GM12878 (cell line): Measurements from ENCODE around the gene USP5. TPM values are rescaled to one million over a fixed set of nuclear protein-coding genes. Genes with fewer than 3 reads are reported as not detected.
"Not testable (repeated sequence)": the region's sequence is repeated elsewhere in the genome, so short reads cannot be mapped to it uniquely, and the experiment has no call there.

Experiments
- ATAC-seq: fragments of 200-7000 bp; cut with Tn5 transposase; 3 replicates; pipeline ENCODE4 v1.9.1; 2020; ENCODE audit warnings: mild to moderate bottlenecking, moderate library complexity
- BruUV-seq: library from RNA; stranded (reverse); fragments of 400-500 nt; replicated peaks from 2 replicates; lab custom pipeline; 2021; lab: Mats Ljungman, UMichigan
- CTCF ChIA-PET: fragments of 300-600 bp; sonication (Branson Sonifier 250); formaldehyde crosslinking; extraction: SDS; loops from one replicate; lab custom pipeline; 2021; ENCODE audit warnings: inconsistent platforms; lab: Yijun Ruan, JAX
- POLR2A ChIA-PET: fragments of 350-600 bp; formaldehyde crosslinking; extraction: SDS; loops from one replicate; lab custom pipeline; 2021; ENCODE audit warnings: inconsistent platforms; lab: Charles Lee
- RAD21 ChIA-PET: fragments of 300-600 bp; sonication (Branson Sonifier 250); formaldehyde crosslinking; loops from one replicate; lab custom pipeline; 2023; ENCODE audit warnings: antibody characterized with exemption; ENCODE audit not compliant: unreplicated experiment; lab: Charles Lee
- SMC1A ChIA-PET: fragments of 300-600 bp; sonication (Branson Sonifier 250); formaldehyde crosslinking; loops from one replicate; lab custom pipeline; 2023; ENCODE audit not compliant: unreplicated experiment, uncharacterized antibody; lab: Charles Lee
- DNase-seq: peaks from one replicate; pipeline ENCODE4 v3.0.0-alpha.2; 2011; ENCODE audit warnings: low read depth, low spot score
- FAIRE-seq: peaks from 3 replicates; lab custom pipeline; 2011; peaks lifted over from hg19 to GRCh38; lab: Jason Lieb, UNC
- H2AFZ ChIP-seq: 2 replicates; pipeline ENCODE4 v1.6.0; 2011; ENCODE audit warnings: low read depth, low read length, control low read depth; ENCODE audit not compliant: control insufficient read depth
- H3K27ac ChIP-seq: 2 replicates; pipeline ENCODE4 v1.5.1; 2011; ENCODE audit warnings: control low read depth; ENCODE audit not compliant: control insufficient read depth, insufficient read depth
- H3K27me3 ChIP-seq, 2 experiments: replicated peaks in 1 of 2; 2 replicates each; pipeline versions ENCODE4 v1.6.0 to v1.6.1; 2011; ENCODE audit warnings: low read length in 1 of 2; ENCODE audit not compliant: control insufficient read depth in 2 of 2, insufficient read depth in 2 of 2
- H3K36me3 ChIP-seq, 2 experiments: 2 replicates each; pipeline ENCODE4 v1.5.1; 2011; ENCODE audit warnings: low read length in 1 of 2; ENCODE audit not compliant: control insufficient read depth in 2 of 2, insufficient read depth in 2 of 2
- H3K4me1 ChIP-seq: 2 replicates; pipeline ENCODE4 v1.6.1; 2011; ENCODE audit warnings: mild to moderate bottlenecking, low read length, moderate library complexity, mixed read lengths; ENCODE audit not compliant: control insufficient read depth, insufficient read depth
- H3K4me2 ChIP-seq: 2 replicates; pipeline ENCODE4 v1.6.0; 2011; ENCODE audit warnings: control low read depth; ENCODE audit not compliant: control insufficient read depth, insufficient read depth
- H3K4me3 ChIP-seq: fragments of 200-600 bp; sonication (generic); 2 replicates; pipeline ENCODE4 v1.5.1; 2016
- H3K79me2 ChIP-seq: 2 replicates; pipeline ENCODE4 v1.6.0; 2011; ENCODE audit warnings: low read length; ENCODE audit not compliant: control insufficient read depth, insufficient read depth
- H3K9ac ChIP-seq: 2 replicates; pipeline ENCODE4 v1.8.0; 2011; ENCODE audit warnings: low read length, control low read depth, mixed read lengths; ENCODE audit not compliant: control insufficient read depth, insufficient read depth
- H3K9me3 ChIP-seq: replicated peaks from 3 replicates; pipeline ENCODE4 v1.5.1; 2011; ENCODE audit warnings: mild to moderate bottlenecking, low read length; ENCODE audit not compliant: control insufficient read depth, insufficient read depth
- H4K20me1 ChIP-seq: 2 replicates; pipeline ENCODE4 v1.6.0; 2011; ENCODE audit not compliant: control insufficient read depth, insufficient read depth
- NFXL1 ChIP-seq: fragments of 450-650 bp; IDR thresholded peaks from 2 replicates; pipeline ENCODE4 v1.6.1; 2017; ENCODE audit warnings: antibody characterized with exemption, mild to moderate bottlenecking, borderline replicate concordance
- POLR2A ChIP-seq: IDR thresholded peaks from 2 replicates; pipeline ENCODE4 v1.6.1; 2011; ENCODE audit warnings: low read depth, mild to moderate bottlenecking, low read length
- POLR2AphosphoS2 ChIP-seq: IDR thresholded peaks from 2 replicates; pipeline ENCODE4 v1.6.1; 2011; ENCODE audit warnings: low read depth, mild to moderate bottlenecking, low read length, improper control_type of control experiment, moderate library complexity
- RAD21 ChIP-seq: IDR thresholded peaks from 2 replicates; pipeline ENCODE4 v1.6.1; 2011; ENCODE audit warnings: mild to moderate bottlenecking, low read depth, low read length, moderate library complexity; ENCODE audit not compliant: insufficient read depth
- RFX5 ChIP-seq: IDR thresholded peaks from 2 replicates; pipeline ENCODE4 v1.6.1; 2011; ENCODE audit warnings: low read depth, low read length, improper control_type of control experiment
- TARDBP ChIP-seq: IDR thresholded peaks from 2 replicates; pipeline ENCODE4 v1.6.1; 2016; ENCODE audit warnings: borderline replicate concordance
- WRNIP1 ChIP-seq: IDR thresholded peaks from 2 replicates; pipeline ENCODE4 v1.6.1; 2011; ENCODE audit warnings: low read depth, low read length, improper control_type of control experiment, borderline replicate concordance
- ZSCAN29 ChIP-seq: fragments of 450-650 bp; IDR thresholded peaks from 2 replicates; pipeline ENCODE4 v1.6.1; 2017; ENCODE audit warnings: mild to moderate bottlenecking, moderate library complexity
- WGBS: methylation state at CpG from one replicate; pipeline ENCODE4 v1.1.6; 2016; ENCODE audit warnings: low lambda C conversion rate; ENCODE audit not compliant: insufficient replicate concordance, insufficient coverage; ENCODE audit errors: missing lambda C conversion rate; 5-methylcytosine and 5-hydroxymethylcytosine counted together
- in situ Hi-C: fragments of 300-500 bp; cut with MboI; formaldehyde crosslinking; loops from 9 replicates; pipeline ENCODE4 v1.14.3; 2018; ENCODE audit warnings: mixed read lengths
- intact Hi-C: fragments of 100-400 bp; cut with micrococcal nuclease; formaldehyde crosslinking; loops from one replicate; pipeline ENCODE4 v1.14.2; 2022; ENCODE audit not compliant: unreplicated experiment
- polyA plus RNA-seq, 11 experiments: library from polyadenylated mRNA; depleted of rRNA in 4 of 11; unstranded in 6 of 11; stranded (reverse) in 5 of 11; fragments of >200 nt; fragmentation: Nextera tagmentation in 4 of 11; fragmentation: Illumina TruSeq in 1 of 11; extraction: Ambion mirVana in 4 of 11; extraction: Trizol in 1 of 11; gene quantifications; 1 replicate in 1 of 11; 2 replicates in 10 of 11; pipeline versions ENCODE4 v1.2.1 to v1.2.3, GENCODE V29; 2011 to 2016; ENCODE audit warnings: inconsistent platforms in 2 of 11, missing spikeins in 2 of 11, low read depth in 1 of 11
- total RNA-seq, 4 experiments: library from RNA; depleted of rRNA in 3 of 4; stranded (reverse); fragments of >200 nt in 3 of 4; fragmentation: Illumina TruSeq in 1 of 4; extraction: Trizol in 1 of 4; gene quantifications; 2 replicates each; pipeline versions ENCODE4 v1.2.1 to v1.2.3, GENCODE V29; 2013 to 2021

USP5 gene
- total and polyA plus RNA-seq, 10 of the 15 experiments (the other 5 are each of a cell fraction or from before 2014, with no cell fraction given) = 2.5 to 124 (median 74.6) TPM

GRCh38 chr12:6869049-6870021 lies 17.4 kb downstream of the USP5 start (continued):
- TF ChIP-seq NFXL1 (no peak), RFX5 (no peak), WRNIP1 (no peak), ZSCAN29 (no peak), TARDBP (no peak), RAD21 (peak; percentile 75)

- ATAC-seq, H3K9me3 ChIP-seq, intact Hi-C loops, H3K27me3 ChIP-seq, H3K9ac ChIP-seq, FAIRE-seq, in situ Hi-C loops, DNase-seq, H3K27ac ChIP-seq, H2AFZ ChIP-seq: not testable (repeated sequence)
- H3K36me3 ChIP-seq = peaks cover 19 to 23% of the 10 kb centered on the region in 2 experiments
- 69% methylated on average over 4 of the region's 4 CpGs for WGBS
- H3K4me1 ChIP-seq = peaks cover 35% of the 10 kb centered on the region
- ChIA-PET SMC1A (interaction anchor here (0.7 to 1.6 kb wide), 4 partner anchors 11 to 89 kb away, joined by 3 read pairs; partner anchors contain the start of genes C12orf57 and RNU7-1), RAD21 (interaction anchor here (1.6 to 5.6 kb wide), 3 partner anchors 17 to 32 kb away, joined by 4 to 42 read pairs (median 37); partner anchors contain the start of genes CDCA3 and USP5), POLR2A (interaction anchor here (3.8 to 5.0 kb wide), 2 partner anchors 17 to 21 kb away, joined by 21 to 52 read pairs; partner anchors contain the start of genes CDCA3 and USP5), CTCF (interaction anchor here (0.7 to 9.5 kb wide), 13 partner anchors 11 to 242 kb away, joined by 3 to 173 read pairs (median 12); partner anchors contain the start of genes C12orf57, C1RL, CDCA3 and RNU7-1)
- H4K20me1 ChIP-seq = peaks cover 16% of the 10 kb centered on the region
- peaks cover 42% of the 10 kb centered on the region for H3K79me2 ChIP-seq
- BruUV-seq = TSS peak; percentile 70
- peak overlapping the region; percentile 0; the same call in 1 of the 2 replicates for H3K4me2 ChIP-seq
- H3K4me3 ChIP-seq = peak overlapping the region; percentile 35; the same call in 1 of the 2 replicates
- TF ChIP-seq POLR2A (0 out of 2 replicates have a peak, but pooled peaks have one; percentile 31), POLR2AphosphoS2 (0 out of 2 replicates have a peak, but pooled peaks have one; percentile 35)
- TF ChIP-seq, all 136 proteins: peak for 2; not testable (repeated sequence) for 134
Measured at GRCh38 chr12:6870304-6870703, 18.4 kb downstream of the USP5 start.
